MM.1S (cell line): ENCODE results near the gene ASTN1.

ENCODE experiments used
- DNase-seq: peaks from one replicate; pipeline ENCODE4 v3.0.0-alpha.2; 2015
- H2AFZ ChIP-seq: fragments of 300-600 bp; sonication (generic); 2 replicates; pipeline ENCODE4 v1.6.0; 2016; ENCODE audit warnings: antibody characterized with exemption, low read length
- H3F3A ChIP-seq: fragments of 300-600 bp; sonication (generic); 2 replicates; pipeline ENCODE4 v1.6.1; 2016; ENCODE audit warnings: mild to moderate bottlenecking, antibody characterized with exemption, low read length, moderate library complexity, mixed read lengths; ENCODE audit not compliant: insufficient read depth
- H3K27ac ChIP-seq: fragments of 300-600 bp; sonication (generic); 2 replicates; pipeline ENCODE4 v1.5.1; 2016; ENCODE audit warnings: mild to moderate bottlenecking, low read length
- H3K27me3 ChIP-seq: fragments of 300-600 bp; sonication (generic); replicated peaks from 2 replicates; pipeline ENCODE4 v1.6.0; 2016; ENCODE audit warnings: low read length; ENCODE audit not compliant: insufficient read depth
- H3K36me3 ChIP-seq: fragments of 300-600 bp; sonication (generic); replicated peaks from 2 replicates; pipeline ENCODE4 v1.6.1; 2016; ENCODE audit warnings: mild to moderate bottlenecking, low read length, mixed read lengths; ENCODE audit not compliant: insufficient read depth
- H3K4me1 ChIP-seq: fragments of 300-600 bp; sonication (generic); 2 replicates; pipeline ENCODE4 v1.6.1; 2016; ENCODE audit warnings: low read length, mixed read lengths
- H3K4me2 ChIP-seq: fragments of 300-600 bp; sonication (generic); 2 replicates; pipeline ENCODE4 v1.6.0; 2016; ENCODE audit warnings: low read depth, low read length
- H3K4me3 ChIP-seq: fragments of 300-600 bp; sonication (generic); 2 replicates; pipeline ENCODE4 v1.5.1; 2016; ENCODE audit warnings: low read length, mixed read lengths
- H3K79me2 ChIP-seq: fragments of 300-600 bp; sonication (generic); 2 replicates; pipeline ENCODE4 v1.6.1; 2016; ENCODE audit warnings: mixed run types, low read length, mixed read lengths
- H3K9ac ChIP-seq: fragments of 300-600 bp; sonication (generic); 2 replicates; pipeline ENCODE4 v1.6.1; 2016; ENCODE audit warnings: low read length, mixed read lengths
- H3K9me2 ChIP-seq: fragments of 300-600 bp; sonication (generic); replicated peaks from 2 replicates; pipeline ENCODE4 v1.6.1; 2016; ENCODE audit warnings: mild to moderate bottlenecking, low read length, mixed read lengths; ENCODE audit not compliant: insufficient read depth
- H3K9me3 ChIP-seq: fragments of 300-600 bp; sonication (generic); replicated peaks from 2 replicates; pipeline ENCODE4 v1.6.1; 2016; ENCODE audit warnings: mild to moderate bottlenecking, low read length, mixed read lengths; ENCODE audit not compliant: insufficient read depth
- H4K20me1 ChIP-seq: fragments of 300-600 bp; sonication (generic); 2 replicates; pipeline ENCODE4 v1.6.1; 2016; ENCODE audit warnings: mild to moderate bottlenecking, low read length, moderate library complexity, mixed read lengths; ENCODE audit not compliant: insufficient read depth
- CTCF ChIP-seq: fragments of 300-600 bp; sonication (generic); IDR thresholded peaks from 2 replicates; pipeline ENCODE4 v1.5.1; 2016; ENCODE audit warnings: antibody characterized with exemption, low read length, mixed read lengths
- EZH2 ChIP-seq: fragments of 300-600 bp; sonication (generic); optimal IDR thresholded peaks from 2 replicates; pipeline ENCODE3; 2017; ENCODE audit warnings: low read depth, mild to moderate bottlenecking, antibody characterized with exemption, low read length, mixed read lengths
- EZH2phosphoT487 ChIP-seq: fragments of 300-600 bp; sonication (generic); IDR thresholded peaks from 2 replicates; pipeline ENCODE4 v1.6.1; 2018; ENCODE audit warnings: antibody characterized with exemption, low read length

The ASTN1 gene

DNA sequence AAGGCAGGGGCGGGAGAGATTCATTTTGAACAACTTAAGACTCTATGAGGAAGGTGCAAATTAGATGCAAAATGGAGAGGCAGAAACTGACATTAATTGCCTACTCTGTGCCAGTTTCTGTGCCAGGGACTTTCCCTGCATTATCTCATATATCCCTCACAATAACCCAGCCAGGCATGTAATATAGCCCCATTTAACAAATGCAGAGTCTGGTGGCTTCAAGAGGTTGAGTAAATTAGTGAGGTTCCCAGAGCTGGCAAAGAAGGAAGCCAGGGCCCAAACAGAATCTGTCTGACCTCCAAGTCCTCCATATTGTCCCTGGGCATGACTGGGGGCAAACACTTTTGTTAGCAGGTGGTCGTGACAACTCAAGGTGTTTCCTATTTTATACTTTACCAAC lies 199.8 kb downstream of the ASTN1 start:
- H3K79me2 ChIP-seq: no peaks in the 10 kb centered on the region
- no peak for DNase-seq
- H3K27ac ChIP-seq: no peak overlapping the region
- no peaks in the 10 kb centered on the region for H3K9me3 ChIP-seq
- no peaks in the 10 kb centered on the region for H3K36me3 ChIP-seq
- H3K4me2 ChIP-seq: no peak overlapping the region
- H3K4me1 ChIP-seq: no peaks in the 10 kb centered on the region
- H2AFZ ChIP-seq: no peak overlapping the region
- no peaks in the 10 kb centered on the region for H3F3A ChIP-seq
- no peak overlapping the region for H3K4me3 ChIP-seq
- H3K27me3 ChIP-seq: no peaks in the 10 kb centered on the region
- no peak overlapping the region for H3K9ac ChIP-seq
- no peaks in the 10 kb centered on the region for H3K9me2 ChIP-seq
- no peak for TF ChIP-seq EZH2
- no peak for TF ChIP-seq CTCF
- no peak for TF ChIP-seq EZH2phosphoT487
- H4K20me1 ChIP-seq: no peaks in the 10 kb centered on the region

- Histone ChIP-seq H3K4me1 (no peaks in the 10 kb centered on the region), H3K9me2 (no peaks in the 10 kb centered on the region), H3K36me3 (no peaks in the 10 kb centered on the region), H3K4me3 (no peak overlapping the region), H3K27ac (no peak overlapping the region), H3F3A (no peaks in the 10 kb centered on the region), H4K20me1 (no peaks in the 10 kb centered on the region), H3K27me3 (no peaks in the 10 kb centered on the region), H3K9ac (no peak overlapping the region), H3K79me2 (no peaks in the 10 kb centered on the region), H2AFZ (no peak overlapping the region), H3K9me3 (no peaks in the 10 kb centered on the region), H3K4me2 (no peak overlapping the region)
- no peak for DNase-seq
- TF ChIP-seq EZH2 (no peak), CTCF (no peak), EZH2phosphoT487 (no peak)
Observed at GRCh38 chr1:176963181-176963580, 201.3 kb downstream of the ASTN1 start.

DNA sequence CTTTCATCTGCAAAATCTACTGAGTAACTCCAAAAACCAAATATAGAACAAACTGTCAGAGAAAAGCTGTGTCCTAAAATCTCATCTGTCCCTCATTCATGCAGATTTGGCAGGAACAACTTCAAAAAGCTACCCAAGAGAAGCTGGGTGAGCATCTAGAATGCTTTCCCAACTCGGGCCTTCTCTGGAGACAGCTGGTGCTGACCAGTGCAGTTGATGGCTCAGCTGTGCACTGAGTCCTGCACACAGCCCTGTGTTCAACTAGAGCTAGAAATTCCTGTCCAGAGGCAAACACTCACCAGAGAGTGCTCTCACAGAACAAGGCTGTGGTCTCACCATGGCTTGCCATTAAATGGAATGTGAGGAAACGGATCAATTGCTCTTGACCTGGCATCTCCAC lies 202.8 kb downstream of the ASTN1 start:
- Histone ChIP-seq H3K36me3 (no peaks in the 10 kb centered on the region), H3K4me3 (no peak overlapping the region), H3K9me2 (no peaks in the 10 kb centered on the region), H3K4me1 (no peaks in the 10 kb centered on the region), H3K79me2 (no peaks in the 10 kb centered on the region), H3K9ac (no peak overlapping the region), H4K20me1 (no peaks in the 10 kb centered on the region), H3K4me2 (no peak overlapping the region), H3K9me3 (no peaks in the 10 kb centered on the region), H3K27ac (no peak overlapping the region), H3F3A (no peaks in the 10 kb centered on the region), H2AFZ (no peak overlapping the region), H3K27me3 (no peaks in the 10 kb centered on the region)
- no peak for DNase-seq
- TF ChIP-seq EZH2: no peak
- no peak for TF ChIP-seq CTCF
- TF ChIP-seq EZH2phosphoT487: no peak
